Nephron (organoid): ENCODE data around the gene RANBP17.
"Not testable (repeated sequence)": the region's sequence is repeated elsewhere in the genome, so short reads cannot be mapped to it uniquely, and the experiment has no call there.

Source experiments
- H3K27ac Mint-ChIP-seq, 3 experiments: 2 replicates each; pipeline ENCODE4 v1.8.0; 2020; ENCODE audit warnings: mixed read lengths in 3 of 3, mild to moderate bottlenecking in 2 of 3, moderate library complexity in 1 of 3
- H3K27me3 Mint-ChIP-seq: 2 replicates; pipeline ENCODE4 v1.8.0; 2021; ENCODE audit warnings: low read depth, mild to moderate bottlenecking, moderate library complexity, mixed read lengths
- H3K36me3 Mint-ChIP-seq: 2 replicates; pipeline ENCODE4 v1.8.0; 2020; ENCODE audit warnings: low read depth, mixed read lengths
- H3K4me1 Mint-ChIP-seq: 2 replicates; pipeline ENCODE4 v1.8.0; 2020; ENCODE audit warnings: mixed read lengths
- H3K4me3 Mint-ChIP-seq, 3 experiments: 2 replicates each; pipeline ENCODE4 v1.8.0; 2020; ENCODE audit warnings: mild to moderate bottlenecking in 3 of 3, mixed read lengths in 3 of 3, moderate library complexity in 2 of 3
- H3K9me3 Mint-ChIP-seq: 2 replicates; pipeline ENCODE4 v1.8.0; 2020; ENCODE audit warnings: mixed read lengths
- CTCF ChIP-seq, 3 experiments: fragments of 200-600 bp; sonication (generic); IDR thresholded peaks; one replicate each; pipeline ENCODE4 v1.5.0; 2021; ENCODE audit warnings: antibody characterized with exemption in 3 of 3; ENCODE audit not compliant: unreplicated experiment in 3 of 3

The RANBP17 gene

DNA sequence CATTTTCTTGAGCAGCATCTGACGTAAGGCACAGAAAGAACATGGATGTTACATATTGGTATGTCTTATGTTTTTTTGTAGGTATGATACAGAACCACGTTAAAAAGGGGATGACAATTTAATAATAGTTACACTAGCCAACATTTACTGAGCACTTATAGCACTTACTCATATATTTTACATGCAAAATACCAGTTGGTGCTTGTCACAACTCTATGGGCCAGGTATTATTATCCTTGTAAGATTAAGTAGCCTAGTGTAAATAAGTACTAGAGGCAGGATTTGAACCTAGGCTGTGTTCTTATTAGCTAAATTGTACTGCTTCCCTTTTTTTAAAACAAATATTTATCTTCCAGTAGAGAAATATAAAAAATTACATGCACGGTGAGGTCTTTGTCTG lies 83.5 kb downstream of the RANBP17 start:
- no peaks in the 10 kb centered on the region for H3K4me1 Mint-ChIP-seq
- no peak overlapping the region for H3K27ac Mint-ChIP-seq
- peaks cover 5% of the 10 kb centered on the region for H3K36me3 Mint-ChIP-seq
- H3K9me3 Mint-ChIP-seq, result no peaks in the 10 kb centered on the region
- no peak overlapping the region for H3K4me3 Mint-ChIP-seq
- H3K27me3 Mint-ChIP-seq, result no peaks in the 10 kb centered on the region
- TF ChIP-seq CTCF (IDR thresholded peaks at IDR 0.05; ENCODE audit: unreplicated experiment in 3 of 3), result no peak

DNA sequence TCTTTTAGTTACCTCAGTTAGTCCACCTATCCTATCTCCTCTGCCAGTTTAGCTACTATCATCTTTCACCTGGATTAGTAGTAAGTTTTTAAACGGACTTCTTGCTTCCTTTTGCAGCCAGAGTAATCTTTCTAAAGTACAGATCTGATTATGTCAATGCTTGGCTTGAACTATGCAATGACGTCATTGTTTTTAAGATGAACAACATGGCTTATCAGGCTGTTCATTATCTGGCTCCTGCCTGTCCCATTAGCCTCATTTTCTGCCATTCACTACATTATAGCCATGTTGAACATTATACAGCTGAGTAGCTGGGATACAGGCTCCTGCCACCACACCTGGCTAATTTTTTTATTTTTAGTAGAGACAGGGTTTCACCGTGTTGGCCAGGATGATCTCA lies 98.7 kb downstream of the RANBP17 start:
- no peak for TF ChIP-seq CTCF (IDR thresholded peaks at IDR 0.05; ENCODE audit: unreplicated experiment in 3 of 3)
- peaks cover 23% of the 10 kb centered on the region for H3K4me1 Mint-ChIP-seq
- H3K9me3 Mint-ChIP-seq, result no peaks in the 10 kb centered on the region

GRCh38 chr5:170963521-170963920 lies 101.7 kb downstream of the RANBP17 start:
- no peak for TF ChIP-seq CTCF (IDR thresholded peaks at IDR 0.05; ENCODE audit: unreplicated experiment in 3 of 3)
- Mint-ChIP-seq H3K27me3 (no peaks in the 10 kb centered on the region), H3K27ac (no peak overlapping the region), H3K4me1 (peaks cover 17% of the 10 kb centered on the region), H3K4me3 (no peak overlapping the region), H3K9me3 (no peaks in the 10 kb centered on the region), H3K36me3 (peaks cover 5% of the 10 kb centered on the region)

More for the DNA sequence above, 98.7 kb downstream of the RANBP17 start:
- Mint-ChIP-seq H3K4me3 (no peak overlapping the region), H3K27ac (no peak overlapping the region), H3K27me3 (no peaks in the 10 kb centered on the region), H3K36me3 (peaks cover 5% of the 10 kb centered on the region)

GRCh38 chr5:170974461-170974860 lies 112.6 kb downstream of the RANBP17 start:
- Mint-ChIP-seq H3K27ac (no peak overlapping the region), H3K4me3 (no peak overlapping the region), H3K36me3 (peaks cover 16% of the 10 kb centered on the region), H3K27me3 (no peaks in the 10 kb centered on the region), H3K9me3 (peaks cover 8% of the 10 kb centered on the region), H3K4me1 (no peaks in the 10 kb centered on the region)
- TF ChIP-seq CTCF (IDR thresholded peaks at IDR 0.05; ENCODE audit: unreplicated experiment in 3 of 3), result no peak

- H3K4me1 Mint-ChIP-seq, H3K27ac Mint-ChIP-seq, H3K4me3 Mint-ChIP-seq, H3K27me3 Mint-ChIP-seq: not testable (repeated sequence)
- H3K36me3 Mint-ChIP-seq, result peaks cover 48% of the 10 kb centered on the region
- H3K9me3 Mint-ChIP-seq, result peaks cover 29% of the 10 kb centered on the region
These were observed 118.4 kb downstream of the RANBP17 start for GRCh38 chr5:170980261-170980660.

- peaks cover 11% of the 10 kb centered on the region for H3K9me3 Mint-ChIP-seq
- H3K4me1 Mint-ChIP-seq, result no peaks in the 10 kb centered on the region
- TF ChIP-seq CTCF (IDR thresholded peaks at IDR 0.05; ENCODE audit: unreplicated experiment in 3 of 3), result no peak
- no peak overlapping the region for H3K27ac Mint-ChIP-seq
- H3K36me3 Mint-ChIP-seq, result peaks cover 21% of the 10 kb centered on the region
- H3K4me3 Mint-ChIP-seq, result no peak overlapping the region
- no peaks in the 10 kb centered on the region for H3K27me3 Mint-ChIP-seq
These were observed 123.7 kb downstream of the RANBP17 start for GRCh38 chr5:170985486-170985885.
